ENCODE results near the gene GALNT10.

DNA sequence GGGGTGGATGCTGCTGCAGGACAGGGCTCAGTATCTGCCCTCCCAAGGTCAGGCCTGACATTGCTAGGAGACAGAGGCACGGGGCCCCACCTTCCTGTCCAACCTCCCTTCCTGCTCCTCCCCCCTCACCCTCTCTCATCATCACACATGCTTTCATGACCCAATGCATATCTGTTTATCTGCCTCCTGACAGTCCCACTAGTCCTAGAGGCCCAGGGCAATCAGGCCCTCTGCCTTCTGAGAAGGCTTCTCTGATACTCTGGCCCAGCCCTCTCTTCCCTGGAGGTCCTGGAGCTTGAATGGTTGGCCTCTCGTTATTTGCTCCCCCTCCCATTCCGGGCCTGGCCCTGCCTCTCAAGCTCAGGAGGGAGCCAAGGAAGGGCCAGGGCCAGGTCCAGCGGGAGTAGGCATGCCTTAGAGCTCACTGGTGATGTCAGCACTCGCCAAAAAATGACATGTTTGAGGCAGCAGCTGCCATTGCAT lies 164.6 kb downstream of the GALNT10 start:
- TF ChIP-seq, protein P1, sequence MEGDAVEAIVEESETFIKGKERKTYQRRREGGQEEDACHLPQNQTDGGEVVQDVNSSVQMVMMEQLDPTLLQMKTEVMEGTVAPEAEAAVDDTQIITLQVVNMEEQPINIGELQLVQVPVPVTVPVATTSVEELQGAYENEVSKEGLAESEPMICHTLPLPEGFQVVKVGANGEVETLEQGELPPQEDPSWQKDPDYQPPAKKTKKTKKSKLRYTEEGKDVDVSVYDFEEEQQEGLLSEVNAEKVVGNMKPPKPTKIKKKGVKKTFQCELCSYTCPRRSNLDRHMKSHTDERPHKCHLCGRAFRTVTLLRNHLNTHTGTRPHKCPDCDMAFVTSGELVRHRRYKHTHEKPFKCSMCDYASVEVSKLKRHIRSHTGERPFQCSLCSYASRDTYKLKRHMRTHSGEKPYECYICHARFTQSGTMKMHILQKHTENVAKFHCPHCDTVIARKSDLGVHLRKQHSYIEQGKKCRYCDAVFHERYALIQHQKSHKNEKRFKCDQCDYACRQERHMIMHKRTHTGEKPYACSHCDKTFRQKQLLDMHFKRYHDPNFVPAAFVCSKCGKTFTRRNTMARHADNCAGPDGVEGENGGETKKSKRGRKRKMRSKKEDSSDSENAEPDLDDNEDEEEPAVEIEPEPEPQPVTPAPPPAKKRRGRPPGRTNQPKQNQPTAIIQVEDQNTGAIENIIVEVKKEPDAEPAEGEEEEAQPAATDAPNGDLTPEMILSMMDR (IDR thresholded peaks at IDR 0.05) = no peak
- no peak for TF ChIP-seq POLR2A (IDR thresholded peaks at IDR 0.05)
